Activated naive CD8-positive, alpha-beta T cell treated with anti-CD3 and anti-CD28 coated beads, Interleukin-2, amount 10 ng/mL, durations not matched to agents 7 days and 5 days (primary cell): ENCODE data around the gene KANSL2. TPM values are rescaled to one million over a fixed set of nuclear protein-coding genes. Genes with fewer than 3 reads are reported as not detected.
"Not testable (repeated sequence)": the region's sequence is repeated elsewhere in the genome, so short reads cannot be mapped to it uniquely, and the experiment has no call there.

Experiments
- ATAC-seq: fragments of 150-1000 bp; cut with Tn5 transposase; one replicate; pipeline ENCODE4 v1.10.0; 2021; ENCODE audit warnings: low read depth, moderate library complexity
- POLR2A ChIA-PET: fragments of 350-600 bp; sonication (Branson Sonifier 250); formaldehyde crosslinking; loops from one replicate; lab custom pipeline; 2021; ENCODE audit warnings: antibody characterized with exemption; lab: Charles Lee
- DNase-seq: peaks from one replicate; pipeline ENCODE4 v3.0.0; 2021
- H3K27ac Mint-ChIP-seq: one replicate; pipeline ENCODE4 v1.8.0; 2022; ENCODE audit warnings: mild to moderate bottlenecking, mixed read lengths
- H3K27me3 Mint-ChIP-seq: one replicate; pipeline ENCODE4 v1.8.0; 2022; ENCODE audit warnings: mild to moderate bottlenecking, moderate library complexity, mixed read lengths
- H3K36me3 Mint-ChIP-seq: one replicate; pipeline ENCODE4 v1.8.0; 2021; ENCODE audit warnings: mild to moderate bottlenecking, mixed read lengths
- H3K4me1 Mint-ChIP-seq: one replicate; pipeline ENCODE4 v1.8.0; 2021; ENCODE audit warnings: mixed read lengths
- H3K4me3 Mint-ChIP-seq: one replicate; pipeline ENCODE4 v1.8.0; 2022; ENCODE audit warnings: mild to moderate bottlenecking, moderate library complexity, mixed read lengths
- H3K9me3 Mint-ChIP-seq: one replicate; pipeline ENCODE4 v1.8.0; 2021; ENCODE audit warnings: mixed read lengths
- total RNA-seq, 2 experiments: library from RNA; stranded (reverse); gene quantifications; one replicate each; pipeline ENCODE4 v1.2.3, GENCODE V29; 2021

The KANSL2 gene
- total RNA-seq, 2 experiments from 2014 or later = 62.1 to 65.7 TPM

GRCh38 chr12:48678551-48679185 is 3.4 kb downstream of the KANSL2 start:
- H3K27ac Mint-ChIP-seq = peak overlapping the region; percentile 31
- DNase-seq (no peak), ATAC-seq (no peak)
- peaks cover 41% of the 10 kb centered on the region for H3K4me1 Mint-ChIP-seq
- H3K36me3 Mint-ChIP-seq = peaks cover 36% of the 10 kb centered on the region
- H3K4me3 Mint-ChIP-seq = peak overlapping the region; percentile 59
- POLR2A ChIA-PET = no interaction called here
- H3K9me3 Mint-ChIP-seq = no peaks in the 10 kb centered on the region
- H3K27me3 Mint-ChIP-seq = no peaks in the 10 kb centered on the region

- H3K36me3 Mint-ChIP-seq = peaks cover 28% of the 10 kb centered on the region
- H3K4me3 Mint-ChIP-seq = no peak overlapping the region
- peaks cover 2% of the 10 kb centered on the region for H3K4me1 Mint-ChIP-seq
- H3K9me3 Mint-ChIP-seq = no peaks in the 10 kb centered on the region
- H3K27ac Mint-ChIP-seq = no peak overlapping the region
- no peaks in the 10 kb centered on the region for H3K27me3 Mint-ChIP-seq
- POLR2A ChIA-PET = interaction anchor here (0.6 to 2.3 kb wide), 2 partner anchors 11 to 69 kb away, joined by 4 to 11 read pairs; partner anchors contain the start of gene KANSL2
- DNase-seq (no peak), ATAC-seq (no peak)
These were observed 10.7 kb downstream of the KANSL2 start for GRCh38 chr12:48671231-48671856.

- Mint-ChIP-seq H3K27ac (no peak overlapping the region), H3K4me1 (no peaks in the 10 kb centered on the region), H3K4me3 (no peak overlapping the region), H3K9me3 (no peaks in the 10 kb centered on the region), H3K27me3 (no peaks in the 10 kb centered on the region), H3K36me3 (peaks cover 29% of the 10 kb centered on the region)
- POLR2A ChIA-PET = no interaction called here
- DNase-seq = no peak
- ATAC-seq = no peak
These were observed 13.0 kb downstream of the KANSL2 start for GRCh38 chr12:48668996-48669395.

GRCh38 chr12:48659863-48660262 is 22.2 kb downstream of the KANSL2 start:
- peaks cover 1% of the 10 kb centered on the region for H3K4me1 Mint-ChIP-seq
- H3K27ac Mint-ChIP-seq = no peak overlapping the region
- peaks cover 29% of the 10 kb centered on the region for H3K36me3 Mint-ChIP-seq
- H3K4me3 Mint-ChIP-seq = no peak overlapping the region
- no peaks in the 10 kb centered on the region for H3K9me3 Mint-ChIP-seq
- ATAC-seq = no peak
- POLR2A ChIA-PET = no interaction called here
- no peaks in the 10 kb centered on the region for H3K27me3 Mint-ChIP-seq
- no peak for DNase-seq

- H3K27me3 Mint-ChIP-seq = no peaks in the 10 kb centered on the region
- no peak for ATAC-seq
- no peak overlapping the region for H3K4me3 Mint-ChIP-seq
- POLR2A ChIA-PET = no interaction called here
- H3K36me3 Mint-ChIP-seq = peaks cover 31% of the 10 kb centered on the region
- peaks cover 8% of the 10 kb centered on the region for H3K4me1 Mint-ChIP-seq
- DNase-seq = no peak
- H3K27ac Mint-ChIP-seq = peak overlapping the region; percentile 22
- H3K9me3 Mint-ChIP-seq = no peaks in the 10 kb centered on the region
These were observed 30.4 kb downstream of the KANSL2 start for GRCh38 chr12:48651681-48652080.

- peaks cover 52% of the 10 kb centered on the region for H3K36me3 Mint-ChIP-seq
- H3K27me3 Mint-ChIP-seq, H3K9me3 Mint-ChIP-seq, H3K27ac Mint-ChIP-seq, POLR2A ChIA-PET, ATAC-seq, DNase-seq, H3K4me1 Mint-ChIP-seq, H3K4me3 Mint-ChIP-seq: not testable (repeated sequence)
These were observed 36.7 kb downstream of the KANSL2 start for GRCh38 chr12:48645354-48645753.

GRCh38 chr12:48643011-48643410 is 39.0 kb downstream of the KANSL2 start:
- Mint-ChIP-seq H3K4me1 (no peaks in the 10 kb centered on the region), H3K27ac (no peak overlapping the region), H3K9me3 (peaks cover 6% of the 10 kb centered on the region)

GRCh38 chr12:48641752-48642555 is 40.1 kb downstream of the KANSL2 start:
- H3K27ac Mint-ChIP-seq, ATAC-seq, POLR2A ChIA-PET, H3K27me3 Mint-ChIP-seq, DNase-seq, H3K9me3 Mint-ChIP-seq, H3K4me3 Mint-ChIP-seq, H3K4me1 Mint-ChIP-seq: not testable (repeated sequence)
- peaks cover 45% of the 10 kb centered on the region for H3K36me3 Mint-ChIP-seq

More at GRCh38 chr12:48643011-48643410, 39.0 kb downstream of the KANSL2 start:
- Mint-ChIP-seq H3K27me3 (no peaks in the 10 kb centered on the region), H3K36me3 (peaks cover 50% of the 10 kb centered on the region), H3K4me3 (no peak overlapping the region)
- POLR2A ChIA-PET = interaction anchor here (0.6 kb wide), 1 partner anchor 111 kb away, joined by 3 read pairs; no protein-coding TSS in a partner anchor
- DNase-seq = no peak
- ATAC-seq = no peak

- no peak for ATAC-seq
- POLR2A ChIA-PET = no interaction called here
- H3K27ac Mint-ChIP-seq = no peak overlapping the region
- H3K36me3 Mint-ChIP-seq = peaks cover 38% of the 10 kb centered on the region
- H3K27me3 Mint-ChIP-seq = no peaks in the 10 kb centered on the region
- H3K9me3 Mint-ChIP-seq = peaks cover 6% of the 10 kb centered on the region
- no peak for DNase-seq
- no peak overlapping the region for H3K4me3 Mint-ChIP-seq
- no peaks in the 10 kb centered on the region for H3K4me1 Mint-ChIP-seq
These were observed 41.2 kb downstream of the KANSL2 start for GRCh38 chr12:48640854-48641253.

- no peaks in the 10 kb centered on the region for H3K27me3 Mint-ChIP-seq
- DNase-seq (no peak), ATAC-seq (no peak)
- H3K36me3 Mint-ChIP-seq = peaks cover 38% of the 10 kb centered on the region
- no peaks in the 10 kb centered on the region for H3K4me1 Mint-ChIP-seq
- peaks cover 6% of the 10 kb centered on the region for H3K9me3 Mint-ChIP-seq
- no peak overlapping the region for H3K27ac Mint-ChIP-seq
- POLR2A ChIA-PET = no interaction called here
- H3K4me3 Mint-ChIP-seq = no peak overlapping the region
These were observed 41.6 kb downstream of the KANSL2 start for GRCh38 chr12:48640428-48640827.

- POLR2A ChIA-PET = no interaction called here
- Mint-ChIP-seq H3K27me3 (peaks cover 12% of the 10 kb centered on the region), H3K27ac (no peak overlapping the region), H3K4me3 (no peak overlapping the region), H3K9me3 (no peaks in the 10 kb centered on the region), H3K36me3 (no peaks in the 10 kb centered on the region), H3K4me1 (no peaks in the 10 kb centered on the region)
- DNase-seq (no peak), ATAC-seq (no peak)
These were observed 51.0 kb downstream of the KANSL2 start for GRCh38 chr12:48631071-48631470.

GRCh38 chr12:48630346-48630745 is 51.7 kb downstream of the KANSL2 start:
- no peak for ATAC-seq
- H3K27me3 Mint-ChIP-seq = peaks cover 12% of the 10 kb centered on the region
- DNase-seq = no peak
- POLR2A ChIA-PET = no interaction called here
- no peak overlapping the region for H3K4me3 Mint-ChIP-seq
- no peaks in the 10 kb centered on the region for H3K4me1 Mint-ChIP-seq
- no peaks in the 10 kb centered on the region for H3K9me3 Mint-ChIP-seq
- no peaks in the 10 kb centered on the region for H3K36me3 Mint-ChIP-seq
- H3K27ac Mint-ChIP-seq = no peak overlapping the region

GRCh38 chr12:48629541-48629940 is 52.5 kb downstream of the KANSL2 start:
- DNase-seq (no peak), ATAC-seq (no peak)
- Mint-ChIP-seq H3K4me3 (no peak overlapping the region), H3K27me3 (peaks cover 12% of the 10 kb centered on the region), H3K27ac (no peak overlapping the region), H3K4me1 (no peaks in the 10 kb centered on the region), H3K36me3 (no peaks in the 10 kb centered on the region), H3K9me3 (no peaks in the 10 kb centered on the region)
- POLR2A ChIA-PET = no interaction called here
